DMS114 treated with DMSO at 0.1 percent for 48 hours (cell line): ENCODE measurements around the gene HAPLN3.

Experiments used
- DNase-seq: peaks from one replicate; lab custom pipeline; 2025; ENCODE audit not compliant: unreplicated experiment; lab: John Stamatoyannopoulos, UW

HAPLN3 gene

DNA sequence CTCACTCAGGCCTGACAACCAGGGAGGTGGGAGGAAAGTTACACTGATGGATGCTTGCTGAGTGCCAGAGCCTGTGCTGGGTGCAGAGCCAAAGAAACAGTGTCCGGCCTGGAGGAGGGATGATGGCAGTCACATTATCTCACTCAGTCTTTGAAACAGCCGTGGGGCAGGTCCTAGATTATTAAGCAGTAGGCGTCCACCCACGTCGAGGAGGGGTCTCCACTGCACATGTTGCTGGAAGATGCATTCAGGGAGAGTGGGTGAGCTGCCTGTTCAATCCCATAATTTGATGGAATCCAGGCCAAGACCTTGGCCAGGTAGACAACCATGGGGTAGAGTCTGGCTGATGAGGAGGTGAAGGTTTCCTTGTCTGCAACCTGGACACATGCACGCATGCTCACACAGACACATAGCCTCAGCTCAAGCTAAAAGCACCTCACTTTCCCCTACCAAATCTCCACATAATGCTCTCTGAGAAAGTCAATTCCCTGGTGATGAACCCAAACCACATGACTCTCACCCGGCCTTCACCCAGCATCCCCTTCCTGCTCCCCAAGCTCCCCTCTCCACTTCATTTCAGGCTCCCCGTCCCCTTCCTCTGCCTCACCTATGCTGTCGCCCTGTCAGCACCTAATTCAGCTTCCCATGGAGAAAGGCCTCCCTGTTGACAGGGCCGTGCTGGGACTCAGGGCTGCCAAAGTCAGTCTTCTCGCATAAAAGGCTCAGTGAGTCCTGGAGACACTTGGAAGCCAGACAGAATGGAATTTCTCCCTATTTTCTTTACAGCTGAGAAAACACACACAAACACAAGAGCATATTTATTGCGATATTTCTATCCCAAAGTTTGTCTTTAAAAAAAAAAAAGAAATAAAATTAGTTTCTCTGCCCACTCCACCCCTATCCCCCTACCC is 62.3 kb downstream of the HAPLN3 start:
- DNase-seq: no peak

- no peak for DNase-seq
Measured at GRCh38 chr15:88830016-88830415, 65.3 kb downstream of the HAPLN3 start.

GRCh38 chr15:88828791-88829190 is 66.6 kb downstream of the HAPLN3 start:
- DNase-seq: no peak
